HepG2 (cell line): ENCODE measurements around the gene ZNF28. TPM values are rescaled to one million over a fixed set of nuclear protein-coding genes. Genes with fewer than 3 reads are reported as not detected.
A peak's percentile ranks its signal among the peaks of the same experiment; 100 is the strongest.
"Not testable (repeated sequence)": the region's sequence is repeated elsewhere in the genome, so short reads cannot be mapped to it uniquely, and the experiment has no call there.

Source experiments
- BORCS8-MEF2B ChIP-seq: sonication (generic); formaldehyde crosslinking; IDR thresholded peaks from 2 replicates; pipeline ENCODE4 v1.8.0; 2022; ENCODE audit warnings: mild to moderate bottlenecking, missing genetic modification reagents
- DMAP1 ChIP-seq: IDR thresholded peaks from 2 replicates; pipeline ENCODE4 v1.6.1; 2016
- FOXC1 ChIP-seq: sonication (generic); formaldehyde crosslinking; IDR thresholded peaks from 2 replicates; pipeline ENCODE4 v1.8.0; 2022; ENCODE audit warnings: mild to moderate bottlenecking, missing genetic modification reagents, borderline replicate concordance
- HNRNPLL ChIP-seq: fragments of 200-400 bp; formaldehyde crosslinking; IDR thresholded peaks from 2 replicates; pipeline ENCODE4 v1.6.1; 2017; ENCODE audit warnings: mild to moderate bottlenecking, low read depth, low read length; ENCODE audit not compliant: poor library complexity, severe bottlenecking
- MED1 ChIP-seq: sonication (generic); formaldehyde crosslinking; IDR thresholded peaks from 2 replicates; pipeline ENCODE4 v1.4.0; 2020; ENCODE audit warnings: missing genetic modification reagents
- POLR2G ChIP-seq: fragments of 200-400 bp; formaldehyde crosslinking; IDR thresholded peaks from 2 replicates; pipeline ENCODE4 v1.6.1; 2018; ENCODE audit warnings: mild to moderate bottlenecking, low read depth, low read length, moderate library complexity
- RBFOX2 ChIP-seq: fragments of 200-400 bp; formaldehyde crosslinking; IDR thresholded peaks from 2 replicates; pipeline ENCODE4 v1.6.1; 2017; ENCODE audit warnings: low read depth, mild to moderate bottlenecking, low read length
- SMYD3 ChIP-seq: sonication (generic); formaldehyde crosslinking; IDR thresholded peaks from 2 replicates; pipeline ENCODE4 v1.8.1; 2023; ENCODE audit warnings: mild to moderate bottlenecking, missing genetic modification reagents
- SOX6 ChIP-seq, 2 experiments: fragments of 450-650 bp in 1 of 2; sonication (generic) in 1 of 2; formaldehyde crosslinking in 1 of 2; IDR thresholded peaks; 2 replicates each; pipeline versions ENCODE4 v1.4.0 to v1.6.1; 2017 to 2020; ENCODE audit warnings: antibody characterized with exemption in 1 of 2, mild to moderate bottlenecking in 1 of 2, missing genetic modification reagents in 1 of 2
- SPEN ChIP-seq: sonication (generic); formaldehyde crosslinking; IDR thresholded peaks from 2 replicates; pipeline ENCODE4 v1.5.1; 2020; ENCODE audit warnings: low read depth, mild to moderate bottlenecking, missing genetic modification reagents
- TBX2 ChIP-seq: sonication (generic); formaldehyde crosslinking; IDR thresholded peaks from 2 replicates; pipeline ENCODE4 v1.5.0; 2020; ENCODE audit warnings: missing genetic modification reagents, mild to moderate bottlenecking, borderline replicate concordance
- YEATS4 ChIP-seq: sonication (generic); formaldehyde crosslinking; IDR thresholded peaks from 2 replicates; pipeline ENCODE4 v1.4.0; 2020; ENCODE audit warnings: missing genetic modification reagents, borderline replicate concordance
- ZMAT3 ChIP-seq: sonication (generic); formaldehyde crosslinking; conservative IDR thresholded peaks from 2 replicates; pipeline ENCODE4 v1.7.0; 2021; ENCODE audit warnings: missing genetic modification reagents
- ZNF605 ChIP-seq: sonication (generic); formaldehyde crosslinking; IDR thresholded peaks from 2 replicates; pipeline ENCODE4 v1.8.0; 2022; ENCODE audit warnings: mild to moderate bottlenecking, missing genetic modification reagents
- ZNF768 ChIP-seq: sonication (generic); formaldehyde crosslinking; IDR thresholded peaks from 2 replicates; pipeline ENCODE4 v1.4.0; 2020; ENCODE audit warnings: missing genetic modification reagents
- ZNF883 ChIP-seq: sonication (generic); formaldehyde crosslinking; IDR thresholded peaks from 2 replicates; pipeline ENCODE4 v1.5.1; 2020; ENCODE audit warnings: mild to moderate bottlenecking, missing genetic modification reagents; ENCODE audit errors: not compliant biosample characterization
- polyA plus RNA-seq, 8 experiments: library from polyadenylated mRNA; depleted of rRNA in 3 of 8; stranded (reverse) in 7 of 8; unstranded in 1 of 8; fragments of >200 nt; fragmentation: Illumina TruSeq in 4 of 8; extraction: Trizol in 4 of 8; gene quantifications; 2 replicates each; pipeline versions ENCODE4 v1.2.1 to v1.2.3, GENCODE V29; 2011 to 2016; ENCODE audit warnings: low read depth in 4 of 8, missing spikeins in 1 of 8, mixed read lengths in 1 of 8; ENCODE audit not compliant: insufficient read depth in 1 of 8
- total RNA-seq, 5 experiments: library from RNA; depleted of rRNA; stranded (reverse); fragments of >200 nt; fragmentation: Illumina TruSeq; extraction: Trizol; gene quantifications; 2 replicates each; pipeline ENCODE4 v1.2.3, GENCODE V29; 2016; ENCODE audit warnings: low read depth in 1 of 5
- TF ChIP-seq, protein P1 (sequence below): IDR thresholded peaks from 2 replicates; pipeline ENCODE4 v1.6.1; 2018; ENCODE audit warnings: missing genetic modification reagents, mild to moderate bottlenecking, missing compliant biosample characterization
- TF ChIP-seq, protein P2 (sequence below): IDR thresholded peaks from 2 replicates; pipeline ENCODE4 v1.6.1; 2016; ENCODE audit warnings: mild to moderate bottlenecking
- TF ChIP-seq, protein P3 (sequence below), 2 experiments: sonication (generic) in 1 of 2; formaldehyde crosslinking in 1 of 2; IDR thresholded peaks; 2 replicates each; pipeline versions ENCODE4 v1.4.0 to v1.6.1; 2016 to 2020; ENCODE audit warnings: borderline replicate concordance in 1 of 2, low read depth in 1 of 2, mild to moderate bottlenecking in 1 of 2, missing genetic modification reagents in 1 of 2

ZNF28 gene
- total and polyA plus RNA-seq, 2 of the 13 experiments (the other 11 are each of a cell fraction or from before 2014, with no cell fraction given), result 5.0 to 16.0 TPM

DNA sequence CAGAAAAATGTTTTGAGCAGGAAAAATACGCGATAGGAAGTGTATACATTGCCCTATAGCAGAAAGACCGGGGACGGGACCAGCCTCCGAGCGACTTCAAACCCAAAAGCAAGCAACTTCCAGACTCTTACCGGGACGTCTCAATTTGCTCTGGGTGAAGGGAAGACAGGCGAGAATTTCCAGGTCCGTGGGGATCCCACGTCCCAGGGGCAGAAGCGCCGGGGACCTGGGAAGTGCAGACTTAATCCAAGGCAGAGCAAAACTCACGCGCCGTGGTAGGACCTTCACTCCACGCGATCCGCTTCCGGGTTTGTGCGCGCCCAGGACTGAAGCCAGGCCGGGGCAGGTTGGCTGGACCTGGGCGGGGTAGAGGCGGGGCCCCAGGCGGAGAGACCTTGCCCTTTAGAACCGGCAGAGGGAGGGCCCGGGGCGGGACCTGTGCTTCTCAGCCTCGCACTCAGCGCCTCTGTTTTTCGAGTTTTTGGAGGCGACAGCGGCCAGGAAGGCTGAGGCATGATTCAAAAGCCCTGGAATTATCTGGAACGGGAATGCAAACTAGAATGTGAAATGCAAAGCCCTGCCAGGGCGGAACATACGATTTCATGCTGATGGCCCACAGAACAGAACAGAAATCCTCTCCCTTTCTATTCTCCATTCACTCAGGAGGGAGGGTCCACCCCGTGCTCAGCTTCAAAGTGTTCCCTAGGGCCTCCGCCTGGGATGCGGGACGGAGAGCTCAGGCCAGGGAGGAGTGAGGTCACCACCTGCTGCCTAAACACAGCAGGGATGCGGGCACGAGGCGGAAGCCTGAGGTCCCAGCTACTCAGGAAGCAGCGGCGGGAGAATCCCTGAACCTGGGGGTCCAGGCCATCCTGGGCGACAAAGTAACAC is 34.7 kb downstream of the ZNF28 start, which contains the start of gene ZNF600 (continued):
- TF ChIP-seq, protein P1, sequence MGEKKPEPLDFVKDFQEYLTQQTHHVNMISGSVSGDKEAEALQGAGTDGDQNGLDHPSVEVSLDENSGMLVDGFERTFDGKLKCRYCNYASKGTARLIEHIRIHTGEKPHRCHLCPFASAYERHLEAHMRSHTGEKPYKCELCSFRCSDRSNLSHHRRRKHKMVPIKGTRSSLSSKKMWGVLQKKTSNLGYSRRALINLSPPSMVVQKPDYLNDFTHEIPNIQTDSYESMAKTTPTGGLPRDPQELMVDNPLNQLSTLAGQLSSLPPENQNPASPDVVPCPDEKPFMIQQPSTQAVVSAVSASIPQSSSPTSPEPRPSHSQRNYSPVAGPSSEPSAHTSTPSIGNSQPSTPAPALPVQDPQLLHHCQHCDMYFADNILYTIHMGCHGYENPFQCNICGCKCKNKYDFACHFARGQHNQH (CRISPR knock-in tag), result peak; percentile 69
- TF ChIP-seq DMAP1 (CRISPR knock-in tag) (peak; percentile 31; the same call in 1 of the 2 replicates), BORCS8-MEF2B (CRISPR knock-in tag) (0 out of 2 replicates have a peak, but pooled peaks have one; percentile 24), HNRNPLL (peak; percentile 54), MED1 (CRISPR knock-in tag) (peak; percentile 49; the same call in 1 of the 2 replicates), POLR2G (peak; percentile 81), SPEN (peak; percentile 66; the same call in 1 of the 2 replicates), YEATS4 (CRISPR knock-in tag) (peak; percentile 66), TBX2 (CRISPR knock-in tag) (peak; percentile 64; the same call in 1 of the 2 replicates), SMYD3 (CRISPR knock-in tag) (0 out of 2 replicates have a peak, but pooled peaks have one; percentile 55), ZNF883 (peak; percentile 27), SOX6 (CRISPR knock-in tag; IDR thresholded peaks at IDR 0.05) (peak; percentile 56), RBFOX2 (peak; percentile 64), ZNF768 (CRISPR knock-in tag) (peak; percentile 86), ZMAT3 (peak; percentile 55; the same call in 1 of the 2 replicates), ZNF605 (CRISPR knock-in tag) (peak; percentile 62; the same call in 1 of the 2 replicates), FOXC1 (CRISPR knock-in tag) (peak; percentile 74; the same call in 1 of the 2 replicates)
- TF ChIP-seq, protein P2, sequence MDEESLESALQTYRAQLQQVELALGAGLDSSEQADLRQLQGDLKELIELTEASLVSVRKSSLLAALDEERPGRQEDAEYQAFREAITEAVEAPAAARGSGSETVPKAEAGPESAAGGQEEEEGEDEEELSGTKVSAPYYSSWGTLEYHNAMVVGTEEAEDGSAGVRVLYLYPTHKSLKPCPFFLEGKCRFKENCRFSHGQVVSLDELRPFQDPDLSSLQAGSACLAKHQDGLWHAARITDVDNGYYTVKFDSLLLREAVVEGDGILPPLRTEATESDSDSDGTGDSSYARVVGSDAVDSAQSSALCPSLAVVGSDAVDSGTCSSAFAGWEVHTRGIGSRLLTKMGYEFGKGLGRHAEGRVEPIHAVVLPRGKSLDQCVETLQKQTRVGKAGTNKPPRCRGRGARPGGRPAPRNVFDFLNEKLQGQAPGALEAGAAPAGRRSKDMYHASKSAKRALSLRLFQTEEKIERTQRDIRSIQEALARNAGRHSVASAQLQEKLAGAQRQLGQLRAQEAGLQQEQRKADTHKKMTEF (CRISPR knock-in tag), result peak; percentile 66
- TF ChIP-seq, protein P3, sequence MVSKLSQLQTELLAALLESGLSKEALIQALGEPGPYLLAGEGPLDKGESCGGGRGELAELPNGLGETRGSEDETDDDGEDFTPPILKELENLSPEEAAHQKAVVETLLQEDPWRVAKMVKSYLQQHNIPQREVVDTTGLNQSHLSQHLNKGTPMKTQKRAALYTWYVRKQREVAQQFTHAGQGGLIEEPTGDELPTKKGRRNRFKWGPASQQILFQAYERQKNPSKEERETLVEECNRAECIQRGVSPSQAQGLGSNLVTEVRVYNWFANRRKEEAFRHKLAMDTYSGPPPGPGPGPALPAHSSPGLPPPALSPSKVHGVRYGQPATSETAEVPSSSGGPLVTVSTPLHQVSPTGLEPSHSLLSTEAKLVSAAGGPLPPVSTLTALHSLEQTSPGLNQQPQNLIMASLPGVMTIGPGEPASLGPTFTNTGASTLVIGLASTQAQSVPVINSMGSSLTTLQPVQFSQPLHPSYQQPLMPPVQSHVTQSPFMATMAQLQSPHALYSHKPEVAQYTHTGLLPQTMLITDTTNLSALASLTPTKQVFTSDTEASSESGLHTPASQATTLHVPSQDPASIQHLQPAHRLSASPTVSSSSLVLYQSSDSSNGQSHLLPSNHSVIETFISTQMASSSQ (IDR thresholded peaks at IDR 0.05; ENCODE audit: low read depth), result not testable (repeated sequence)
- TF ChIP-seq, protein P3 (CRISPR knock-in tag; IDR thresholded peaks at IDR 0.05; ENCODE audit: borderline replicate concordance), result peak; percentile 36; the same call in 1 of the 2 replicates
- not testable (repeated sequence) for TF ChIP-seq SOX6 (IDR thresholded peaks at IDR 0.05)
